Inflammatory macrophage (primary cell): Measurements from ENCODE around the gene COPS6.
A peak's percentile ranks its signal among the peaks of the same experiment; 100 is the strongest.

ENCODE experiments used
- DNase-seq, 2 donors: peaks; one replicate each; pipeline ENCODE4 v3.0.0-alpha.2; 2020 to 2022

COPS6 gene

GRCh38 chr7:100102950-100103840, 14.4 kb downstream of the COPS6 start:
- no peak for DNase-seq

- no peak for DNase-seq
Measured at GRCh38 chr7:100105534-100105933, 16.8 kb downstream of the COPS6 start.

DNA sequence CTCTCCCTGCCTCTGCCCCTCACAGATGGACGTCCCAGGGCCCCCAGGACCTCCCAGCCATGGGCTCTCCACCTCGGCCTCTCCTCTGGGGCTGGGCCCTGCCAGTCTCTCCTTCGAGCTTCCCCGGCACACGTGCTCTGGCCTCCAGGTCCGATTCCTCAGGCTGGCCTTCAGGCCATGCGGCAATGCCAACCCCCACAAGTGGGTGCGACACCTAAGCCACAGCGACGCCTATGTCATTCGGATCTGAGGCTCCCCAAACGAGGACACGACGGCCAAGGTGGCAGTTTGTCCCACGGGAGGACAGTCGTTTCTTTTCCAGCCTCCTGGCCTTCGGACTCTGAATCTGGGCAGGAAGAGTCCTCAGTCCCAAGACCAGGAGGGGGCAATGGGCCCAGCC, 17.9 kb downstream of the COPS6 start:
- DNase-seq: no peak

DNA sequence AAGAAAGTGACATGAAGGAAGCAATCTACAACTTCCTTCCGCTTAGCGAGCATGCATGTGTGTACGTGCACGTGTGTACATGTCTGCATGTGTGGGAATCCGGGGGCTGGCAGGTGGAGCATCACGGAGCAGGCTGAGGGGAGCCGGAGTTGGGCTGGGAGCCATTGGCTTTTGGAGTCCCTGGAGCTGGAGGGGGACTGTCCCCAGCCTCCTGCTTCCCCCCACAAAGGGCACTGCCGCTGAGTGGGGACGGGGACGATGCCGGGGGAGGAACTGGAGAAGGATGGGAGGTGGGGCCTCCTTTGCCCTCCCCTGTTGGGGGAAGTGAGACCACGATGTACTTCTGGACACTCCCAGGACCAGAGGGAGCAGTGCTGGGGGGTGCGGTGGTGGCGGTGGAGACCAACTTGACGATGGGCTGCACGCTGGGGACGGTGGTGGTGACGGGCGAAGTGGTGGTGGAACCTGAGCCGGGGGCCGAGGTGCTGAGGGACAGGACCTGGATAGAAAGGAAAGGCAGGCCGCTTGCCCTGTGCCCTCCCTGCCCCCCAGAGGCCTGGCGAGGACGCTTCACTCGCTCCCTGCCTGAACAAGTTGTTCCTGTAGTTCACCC, 18.5 kb downstream of the COPS6 start:
- no peak for DNase-seq

- no peak for DNase-seq
Measured at GRCh38 chr7:100107890-100108289, 19.1 kb downstream of the COPS6 start.

GRCh38 chr7:100109521-100110163, 20.9 kb downstream of the COPS6 start:
- no peak for DNase-seq

GRCh38 chr7:100111156-100111555, 22.4 kb downstream of the COPS6 start:
- DNase-seq: no peak

DNA sequence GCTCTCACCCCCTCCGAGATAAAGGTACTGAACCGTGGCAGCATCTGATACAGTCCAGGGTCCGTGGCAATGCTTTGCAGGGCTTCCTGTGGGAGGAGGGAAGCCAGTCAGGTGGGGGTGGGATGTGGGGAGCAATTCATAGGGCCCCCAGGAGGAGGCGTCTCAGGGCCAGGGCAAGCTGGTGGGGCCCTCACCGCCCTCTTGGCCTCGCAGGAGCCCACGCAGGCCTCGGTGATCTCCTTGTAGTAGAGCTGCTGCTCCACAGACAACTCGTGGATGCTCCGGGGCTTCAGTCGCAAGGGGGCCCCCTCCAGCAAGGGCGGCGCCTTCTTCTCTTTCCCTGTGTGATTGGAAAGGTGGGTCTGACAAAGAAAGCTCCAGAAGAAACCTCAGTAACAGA, 23.1 kb downstream of the COPS6 start:
- DNase-seq: no peak

GRCh38 chr7:100115026-100115425, 26.3 kb downstream of the COPS6 start:
- DNase-seq: no peak

GRCh38 chr7:100118388-100119071, 29.8 kb downstream of the COPS6 start:
- no peak for DNase-seq

- DNase-seq: peak; percentile 95 to 96
Measured at GRCh38 chr7:100119072-100119969, 30.6 kb downstream of the COPS6 start, which contains the start of the genes CNPY4 and TAF6. TSS of gene CNPY4 (plus strand) at chr7:100119634. CDS start at chr7:100119745, 111 bp downstream. TSS of gene TAF6 (minus strand) at chr7:100119358. CDS start at chr7:100114209, 5,149 bp downstream.

DNA sequence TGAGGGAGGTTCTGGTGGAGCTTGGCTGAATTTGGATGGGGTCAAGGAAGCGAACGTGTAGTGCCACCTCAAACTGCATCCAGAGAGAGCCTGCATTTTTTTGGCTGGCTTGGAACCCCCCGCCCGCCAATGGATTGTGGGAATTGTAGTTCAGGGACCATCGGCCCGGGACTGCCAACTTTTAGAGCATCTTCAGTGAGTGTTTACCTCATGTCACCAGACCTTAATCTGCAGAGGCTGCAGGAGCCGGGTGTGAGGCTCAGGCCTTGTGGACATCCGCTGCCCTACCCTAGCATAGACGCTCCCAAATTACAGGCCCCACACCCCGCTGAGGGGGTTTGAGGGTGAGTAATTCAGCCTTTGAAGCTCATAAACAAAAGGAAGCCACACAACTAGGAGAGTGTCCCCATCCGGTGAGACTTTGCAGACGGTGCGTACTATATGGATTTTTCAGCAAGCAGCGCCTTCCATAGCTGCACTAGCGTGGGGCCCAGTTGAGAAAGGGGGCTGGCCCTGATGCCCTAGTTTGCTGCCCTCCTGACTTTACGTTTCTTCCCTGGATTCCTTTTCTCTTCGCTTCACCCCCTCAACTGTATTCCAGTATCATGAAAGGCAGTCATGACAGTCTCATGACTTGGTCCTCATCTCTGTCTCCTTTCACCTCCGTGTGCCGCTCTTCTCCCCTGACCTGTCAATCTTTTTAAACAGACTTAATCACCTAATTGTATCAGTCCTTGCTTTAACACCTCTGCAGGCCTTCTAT, 31.4 kb downstream of the COPS6 start:
- DNase-seq: peak in 1 of 2 donors; percentile 15

GRCh38 chr7:100120733-100121036, 31.9 kb downstream of the COPS6 start:
- no peak for DNase-seq

DNA sequence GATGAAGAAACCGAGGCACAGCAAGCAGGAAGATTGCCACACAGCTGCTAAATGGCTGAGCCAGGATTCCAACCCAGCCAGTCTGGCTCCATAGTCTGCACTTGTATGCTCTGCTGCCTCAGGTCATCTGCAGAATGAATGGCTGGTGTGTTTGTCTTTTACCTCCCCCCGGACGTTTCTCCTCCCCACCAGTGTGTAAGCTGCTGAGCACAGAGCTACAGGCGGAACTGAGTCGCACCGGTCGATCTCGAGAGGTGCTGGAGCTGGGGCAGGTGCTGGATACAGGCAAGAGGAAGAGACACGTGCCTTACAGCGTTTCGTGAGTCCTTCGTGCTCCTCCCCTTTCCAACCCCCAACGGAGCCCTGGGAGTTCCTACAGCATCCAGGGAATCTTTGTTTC, 33.3 kb downstream of the COPS6 start:
- DNase-seq: no peak

GRCh38 chr7:100122568-100122967, 33.8 kb downstream of the COPS6 start:
- no peak for DNase-seq

- DNase-seq: no peak
Measured at GRCh38 chr7:100124301-100125230, 35.8 kb downstream of the COPS6 start.

GRCh38 chr7:100126239-100126930, 37.6 kb downstream of the COPS6 start:
- no peak for DNase-seq

DNA sequence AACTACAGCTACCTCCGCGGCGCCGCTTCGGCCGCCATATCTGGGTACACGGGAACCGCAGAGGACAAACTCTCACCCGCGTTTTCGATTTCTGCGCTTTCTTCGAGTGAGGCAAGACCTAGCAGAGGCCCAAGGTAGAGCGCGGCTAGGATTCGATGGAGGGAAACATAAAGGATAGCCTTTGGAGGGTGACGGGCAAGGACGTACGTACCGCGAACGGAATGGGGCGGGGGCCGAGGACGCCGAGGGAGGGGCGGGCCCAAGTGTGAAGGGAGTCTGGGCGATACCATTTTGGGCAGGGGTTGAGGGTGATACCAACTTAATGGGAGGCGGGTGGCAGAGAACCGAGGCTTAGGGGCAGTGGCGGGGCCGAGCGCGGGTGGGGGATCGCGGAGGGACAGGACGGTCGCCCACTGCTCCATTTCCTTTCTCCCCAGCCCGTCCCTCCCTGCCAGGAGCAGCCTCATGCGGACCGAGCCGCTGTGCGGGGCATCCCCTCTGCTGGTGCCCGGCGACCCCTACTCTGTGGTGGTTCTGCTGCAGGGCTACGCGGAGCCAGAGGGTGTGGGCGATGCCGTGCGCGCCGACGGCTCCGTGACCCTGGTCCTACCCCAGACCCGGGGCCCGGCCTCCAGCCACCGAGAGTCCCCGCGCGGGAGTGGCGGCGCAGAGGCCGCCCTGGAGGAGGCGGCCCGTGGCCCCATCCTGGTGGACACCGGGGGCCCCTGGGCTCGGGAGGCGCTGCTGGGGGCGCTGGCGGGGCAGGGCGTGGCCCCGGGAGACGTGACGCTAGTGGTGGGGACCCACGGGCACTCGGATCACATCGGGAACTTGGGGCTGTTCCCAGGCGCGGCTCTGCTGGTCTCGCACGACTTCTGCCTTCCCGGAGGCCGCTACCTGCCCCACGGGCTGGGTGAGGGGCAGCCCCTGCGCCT, 38.4 kb downstream of the COPS6 start, which contains the start of gene MBLAC1:
Gene MBLAC1, plus strand, starts transcription at position 37 of the 935 bp plus-strand sequence. Its CDS starts 429 bp downstream, at position 466.
- DNase-seq: peak; percentile 88 to 91
